HG03439 (cell line): ENCODE results near the gene MAN2B1.
"Not testable (repeated sequence)": the region's sequence is repeated elsewhere in the genome, so short reads cannot be mapped to it uniquely, and the experiment has no call there.

Experiments
- ATAC-seq: cut with Tn5 transposase; IDR thresholded peaks from one replicate; pipeline ENCODE4 v1.9.1; 2021; ENCODE audit warnings: mild to moderate bottlenecking, moderate library complexity; ENCODE audit not compliant: unreplicated experiment

The MAN2B1 gene

GRCh38 chr19:12664406-12665280, 1.9 kb downstream of the MAN2B1 start:
- ATAC-seq = no peak

- no peak for ATAC-seq
Measured at GRCh38 chr19:12660980-12661379, 5.6 kb downstream of the MAN2B1 start.

GRCh38 chr19:12657966-12658365, 8.6 kb downstream of the MAN2B1 start:
- ATAC-seq = no peak

- no peak for ATAC-seq
Measured at GRCh38 chr19:12656899-12657571, 9.5 kb downstream of the MAN2B1 start.

- no peak for ATAC-seq
Measured at GRCh38 chr19:12655546-12655945, 11.0 kb downstream of the MAN2B1 start.

- no peak for ATAC-seq
Measured at GRCh38 chr19:12652219-12652618, 14.3 kb downstream of the MAN2B1 start.

- no peak for ATAC-seq
Measured at GRCh38 chr19:12649941-12650340, 16.6 kb downstream of the MAN2B1 start.

- ATAC-seq = no peak
Measured at GRCh38 chr19:12648088-12648487, 18.5 kb downstream of the MAN2B1 start.

- ATAC-seq = no peak
Measured at GRCh38 chr19:12647490-12648071, 19.0 kb downstream of the MAN2B1 start.

GRCh38 chr19:12647047-12647446, 19.5 kb downstream of the MAN2B1 start:
- no peak for ATAC-seq

- no peak for ATAC-seq
Measured at GRCh38 chr19:12646551-12646950, 20.0 kb downstream of the MAN2B1 start.

GRCh38 chr19:12643716-12644115, 22.8 kb downstream of the MAN2B1 start:
- ATAC-seq = not testable (repeated sequence)

- ATAC-seq = no peak
Measured at GRCh38 chr19:12642506-12642905, 24.0 kb downstream of the MAN2B1 start.

- no peak for ATAC-seq
Measured at GRCh38 chr19:12641456-12641855, 25.1 kb downstream of the MAN2B1 start.

- no peak for ATAC-seq
Measured at GRCh38 chr19:12639901-12640613, 26.5 kb downstream of the MAN2B1 start.

- ATAC-seq = no peak
Measured at GRCh38 chr19:12638611-12639182, 27.8 kb downstream of the MAN2B1 start.

- ATAC-seq = no peak
Measured at GRCh38 chr19:12636631-12637030, 29.9 kb downstream of the MAN2B1 start.

- no peak for ATAC-seq
Measured at GRCh38 chr19:12629215-12629614, 37.3 kb downstream of the MAN2B1 start.

- no peak for ATAC-seq
Measured at GRCh38 chr19:12628040-12629022, 38.2 kb downstream of the MAN2B1 start.

GRCh38 chr19:12626958-12627357, 39.6 kb downstream of the MAN2B1 start:
- no peak for ATAC-seq
